Measurements from ENCODE around the gene SCGB1C2. TPM values are rescaled to one million over a fixed set of nuclear protein-coding genes. Genes with fewer than 3 reads are reported as not detected.

The SCGB1C2 gene
- total and polyA plus RNA-seq, 2 experiments from 2014 or later, result not detected

- Histone ChIP-seq H3K79me2 (ENCODE audit: insufficient read depth) (no peaks in the 10 kb centered on the region), H3K9me3 (ENCODE audit: low read depth) (no peaks in the 10 kb centered on the region), H4K20me1 (ENCODE audit: insufficient read depth) (no peaks in the 10 kb centered on the region), H2AFZ (no peak overlapping the region), H3K9ac (no peak overlapping the region), H3K27ac (no peak overlapping the region), H3K9me2 (ENCODE audit: insufficient read depth) (no peaks in the 10 kb centered on the region), H3K4me3 (no peak overlapping the region), H3K27me3 (replicated peaks; ENCODE audit: insufficient read depth) (no peaks in the 10 kb centered on the region), H3K36me3 (ENCODE audit: low read depth) (no peaks in the 10 kb centered on the region), H3F3A (ENCODE audit: insufficient read depth) (0 out of 2 replicates have a peak, but pooled peaks cover 9% of the 10 kb centered on the region), H3K4me1 (ENCODE audit: insufficient read depth) (no peaks in the 10 kb centered on the region), H3K4me2 (ENCODE audit: unreplicated experiment) (no peak overlapping the region)
- DNase-seq, result no peak
- TF ChIP-seq EZH2 (IDR thresholded peaks at IDR 0.05; ENCODE audit: insufficient read depth, poor library complexity, severe bottlenecking) (no peak), EZH2phosphoT487 (IDR thresholded peaks at IDR 0.05; ENCODE audit: insufficient read depth, low read depth) (no peak)
- WGBS, 2 experiments (ENCODE audit: low coverage in 1 of 2, low lambda C conversion rate in 2 of 2, missing lambda C conversion rate in 2 of 2), result 73% methylated on average over 12 to 22 of the region's 27 CpGs
- in situ Hi-C loops (cut with MboI), result no loop called here
Measured at GRCh38 chr17:146983-147761, 9.8 kb downstream of the SCGB1C2 start.

DNA sequence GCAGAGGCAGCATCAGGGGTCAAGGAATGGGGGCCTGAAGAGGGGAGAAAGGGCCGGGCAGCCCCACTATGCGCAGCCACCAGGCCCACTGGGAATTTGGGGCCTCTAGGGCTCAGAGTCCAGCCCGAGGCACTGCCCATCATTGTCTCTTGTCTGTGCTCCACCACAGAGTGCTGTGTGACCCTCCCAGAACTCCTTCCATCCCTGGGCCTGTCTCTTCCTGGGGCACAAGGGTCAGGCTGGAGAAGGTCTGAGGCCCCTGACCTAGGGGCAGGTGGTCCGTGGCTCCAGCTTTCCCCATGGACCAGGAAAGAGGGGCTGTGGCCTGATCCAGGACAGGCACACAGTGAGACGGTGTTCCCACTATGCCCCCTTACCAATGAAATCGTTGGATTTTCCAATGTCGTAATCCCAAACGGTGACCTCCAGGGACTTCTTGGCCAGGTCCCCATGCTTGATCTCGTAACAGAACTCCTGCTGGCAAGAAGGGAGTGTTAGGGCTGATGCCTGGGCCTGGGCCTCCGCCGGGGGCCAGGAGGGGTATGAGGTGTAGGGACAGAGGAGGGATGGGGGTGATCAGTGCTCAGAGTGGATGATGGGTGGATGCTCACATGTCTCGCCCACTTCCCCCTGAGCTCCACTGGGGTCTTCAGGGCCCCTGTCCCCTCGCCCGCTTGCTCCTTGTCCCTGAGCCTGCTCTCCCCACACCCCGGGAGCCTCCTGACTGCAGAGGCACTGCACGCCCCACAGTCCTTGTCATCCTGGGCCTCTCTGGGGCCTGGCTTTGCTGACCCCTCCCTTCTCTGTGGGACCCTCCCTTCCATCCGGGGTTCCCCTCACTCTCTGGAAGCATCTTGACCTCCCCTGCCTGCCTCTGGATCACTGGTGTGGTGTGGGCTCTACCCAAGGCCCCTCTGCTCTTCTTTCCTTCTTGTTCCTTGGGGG, 10.7 kb downstream of the SCGB1C2 start:
- Histone ChIP-seq H3K4me3 (no peak overlapping the region), H3K36me3 (ENCODE audit: low read depth) (no peaks in the 10 kb centered on the region)
- in situ Hi-C loops (cut with MboI), result no loop called here

GRCh38 chr17:148757-149156, 11.4 kb downstream of the SCGB1C2 start:
- no peaks in the 10 kb centered on the region for H3F3A ChIP-seq (ENCODE audit: insufficient read depth)
- no peak overlapping the region for H3K4me2 ChIP-seq (ENCODE audit: unreplicated experiment)
- H2AFZ ChIP-seq, result no peak overlapping the region
- no peak for DNase-seq
- H3K79me2 ChIP-seq (ENCODE audit: insufficient read depth), result no peaks in the 10 kb centered on the region
- no peak for TF ChIP-seq EZH2 (IDR thresholded peaks at IDR 0.05; ENCODE audit: insufficient read depth, poor library complexity, severe bottlenecking)
- no peak for TF ChIP-seq EZH2phosphoT487 (IDR thresholded peaks at IDR 0.05; ENCODE audit: insufficient read depth, low read depth)
- no peak overlapping the region for H3K27ac ChIP-seq
- no peaks in the 10 kb centered on the region for H3K9me2 ChIP-seq (ENCODE audit: insufficient read depth)
- H3K27me3 ChIP-seq (replicated peaks; ENCODE audit: insufficient read depth), result no peaks in the 10 kb centered on the region
- H3K4me1 ChIP-seq (ENCODE audit: insufficient read depth), result no peaks in the 10 kb centered on the region
- WGBS, 2 experiments (ENCODE audit: low coverage in 1 of 2, low lambda C conversion rate in 2 of 2, missing lambda C conversion rate in 2 of 2), result 41 to 44% methylated on average over 3 to 11 of the region's 11 CpGs
- H4K20me1 ChIP-seq (ENCODE audit: insufficient read depth), result no peaks in the 10 kb centered on the region
- no peak overlapping the region for H3K9ac ChIP-seq
- in situ Hi-C loops (cut with MboI), result no loop called here
- no peaks in the 10 kb centered on the region for H3K36me3 ChIP-seq (ENCODE audit: low read depth)
- no peak overlapping the region for H3K4me3 ChIP-seq
- H3K9me3 ChIP-seq (ENCODE audit: low read depth), result no peaks in the 10 kb centered on the region

More for the DNA sequence above, 10.7 kb downstream of the SCGB1C2 start:
- no peak overlapping the region for H3K9ac ChIP-seq
- no peak overlapping the region for H3K27ac ChIP-seq
- no peaks in the 10 kb centered on the region for H3K79me2 ChIP-seq (ENCODE audit: insufficient read depth)
- no peaks in the 10 kb centered on the region for H3K4me1 ChIP-seq (ENCODE audit: insufficient read depth)
- H3K9me3 ChIP-seq (ENCODE audit: low read depth), result no peaks in the 10 kb centered on the region
- H3F3A ChIP-seq (ENCODE audit: insufficient read depth), result 0 out of 2 replicates have a peak, but pooled peaks cover 3% of the 10 kb centered on the region
- no peak overlapping the region for H3K4me2 ChIP-seq (ENCODE audit: unreplicated experiment)
- no peaks in the 10 kb centered on the region for H3K9me2 ChIP-seq (ENCODE audit: insufficient read depth)
- no peaks in the 10 kb centered on the region for H4K20me1 ChIP-seq (ENCODE audit: insufficient read depth)
- H2AFZ ChIP-seq, result no peak overlapping the region
- DNase-seq, result no peak
- no peak for TF ChIP-seq EZH2 (IDR thresholded peaks at IDR 0.05; ENCODE audit: insufficient read depth, poor library complexity, severe bottlenecking)
- no peak for TF ChIP-seq EZH2phosphoT487 (IDR thresholded peaks at IDR 0.05; ENCODE audit: insufficient read depth, low read depth)
- 67% methylated on average over 14 to 17 of the region's 17 CpGs for WGBS, 2 experiments (ENCODE audit: low coverage in 1 of 2, low lambda C conversion rate in 2 of 2, missing lambda C conversion rate in 2 of 2)
- no peaks in the 10 kb centered on the region for H3K27me3 ChIP-seq (replicated peaks; ENCODE audit: insufficient read depth)

DNA sequence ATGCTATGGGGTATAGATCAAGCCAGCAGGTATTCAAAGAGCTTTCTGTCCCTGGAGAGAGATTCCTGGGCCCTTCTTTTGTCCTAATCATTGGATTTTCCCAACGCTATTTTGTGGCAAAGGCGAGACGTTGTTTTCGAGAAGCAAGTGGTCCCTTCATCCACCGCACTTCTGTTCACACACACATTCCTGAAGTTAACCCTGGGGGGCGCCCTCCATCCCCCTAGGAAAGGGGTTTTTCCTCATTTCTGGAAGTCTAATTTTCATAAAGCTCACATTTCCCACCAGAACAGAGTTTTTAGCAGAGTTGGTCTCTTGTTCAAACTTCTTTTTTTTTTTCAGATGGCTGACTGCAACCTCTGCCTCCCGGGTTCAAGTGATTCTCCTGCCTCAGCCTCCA, 11.9 kb downstream of the SCGB1C2 start:
- H3K4me1 ChIP-seq (ENCODE audit: insufficient read depth), result no peaks in the 10 kb centered on the region
- DNase-seq, result no peak
- no peak overlapping the region for H3K9ac ChIP-seq
- no peaks in the 10 kb centered on the region for H3K79me2 ChIP-seq (ENCODE audit: insufficient read depth)
- H3K27ac ChIP-seq, result no peak overlapping the region
- TF ChIP-seq EZH2 (IDR thresholded peaks at IDR 0.05; ENCODE audit: insufficient read depth, poor library complexity, severe bottlenecking) (no peak), EZH2phosphoT487 (IDR thresholded peaks at IDR 0.05; ENCODE audit: insufficient read depth, low read depth) (no peak)
- no peaks in the 10 kb centered on the region for H3K36me3 ChIP-seq (ENCODE audit: low read depth)
- WGBS, 2 experiments (ENCODE audit: low coverage in 1 of 2, low lambda C conversion rate in 2 of 2, missing lambda C conversion rate in 2 of 2), result 66 to 70% methylated on average over 7 of the region's 7 CpGs
- H2AFZ ChIP-seq, result no peak overlapping the region
- no peaks in the 10 kb centered on the region for H3K9me2 ChIP-seq (ENCODE audit: insufficient read depth)
- in situ Hi-C loops (cut with MboI), result no loop called here
- no peaks in the 10 kb centered on the region for H3K9me3 ChIP-seq (ENCODE audit: low read depth)
- H3K4me2 ChIP-seq (ENCODE audit: unreplicated experiment), result no peak overlapping the region
- no peaks in the 10 kb centered on the region for H3K27me3 ChIP-seq (replicated peaks; ENCODE audit: insufficient read depth)
- H4K20me1 ChIP-seq (ENCODE audit: insufficient read depth), result no peaks in the 10 kb centered on the region
- H3F3A ChIP-seq (ENCODE audit: insufficient read depth), result no peaks in the 10 kb centered on the region
- H3K4me3 ChIP-seq, result no peak overlapping the region

Measured in GM23248 (cell line).